ENCODE data around the gene CPPED1.
"Not testable (repeated sequence)": the region's sequence is repeated elsewhere in the genome, so short reads cannot be mapped to it uniquely, and the experiment has no call there.

CPPED1 gene

DNA sequence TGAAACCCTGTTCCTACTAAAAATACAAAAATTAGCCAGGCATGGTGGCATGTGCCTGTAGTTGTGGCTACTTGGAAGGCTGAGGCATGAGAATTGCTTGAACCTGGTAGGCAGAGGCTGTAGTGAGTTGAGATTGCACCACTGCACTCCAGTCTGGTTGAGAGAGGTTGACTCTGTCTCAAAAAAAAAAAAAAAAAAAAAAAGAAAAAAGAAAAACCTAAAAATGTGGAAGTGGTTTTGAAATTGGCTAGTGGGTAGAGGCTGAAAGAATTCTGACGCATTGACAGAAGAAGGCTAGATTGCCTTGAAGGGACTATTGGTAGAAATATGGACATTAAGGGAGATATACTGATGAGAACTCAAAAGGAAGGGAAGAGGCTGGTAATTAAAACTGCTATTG, 33.6 kb upstream of the CPPED1 start:
- POLR2A ChIA-PET: no interaction called here
- CTCF ChIA-PET: no interaction called here
- no peak for DNase-seq (ENCODE audit: extremely low spot score)
- TF ChIP-seq FOXM1 (IDR thresholded peaks at IDR 0.05; ENCODE audit: borderline replicate concordance) (no peak), LEF1 (IDR thresholded peaks at IDR 0.05; ENCODE audit: borderline replicate concordance) (no peak), ARNT (IDR thresholded peaks at IDR 0.05) (no peak), ELF4 (IDR thresholded peaks at IDR 0.05) (no peak), NFRKB (IDR thresholded peaks at IDR 0.05) (no peak), BHLHE40 (IDR thresholded peaks at IDR 0.05; ENCODE audit: borderline replicate concordance) (no peak), FOXK2 (IDR thresholded peaks at IDR 0.05) (no peak), SUZ12 (IDR thresholded peaks at IDR 0.05) (no peak)
- TF ChIP-seq, protein P1, sequence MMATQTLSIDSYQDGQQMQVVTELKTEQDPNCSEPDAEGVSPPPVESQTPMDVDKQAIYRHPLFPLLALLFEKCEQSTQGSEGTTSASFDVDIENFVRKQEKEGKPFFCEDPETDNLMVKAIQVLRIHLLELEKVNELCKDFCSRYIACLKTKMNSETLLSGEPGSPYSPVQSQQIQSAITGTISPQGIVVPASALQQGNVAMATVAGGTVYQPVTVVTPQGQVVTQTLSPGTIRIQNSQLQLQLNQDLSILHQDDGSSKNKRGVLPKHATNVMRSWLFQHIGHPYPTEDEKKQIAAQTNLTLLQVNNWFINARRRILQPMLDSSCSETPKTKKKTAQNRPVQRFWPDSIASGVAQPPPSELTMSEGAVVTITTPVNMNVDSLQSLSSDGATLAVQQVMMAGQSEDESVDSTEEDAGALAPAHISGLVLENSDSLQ (IDR thresholded peaks at IDR 0.05): no peak

DNA sequence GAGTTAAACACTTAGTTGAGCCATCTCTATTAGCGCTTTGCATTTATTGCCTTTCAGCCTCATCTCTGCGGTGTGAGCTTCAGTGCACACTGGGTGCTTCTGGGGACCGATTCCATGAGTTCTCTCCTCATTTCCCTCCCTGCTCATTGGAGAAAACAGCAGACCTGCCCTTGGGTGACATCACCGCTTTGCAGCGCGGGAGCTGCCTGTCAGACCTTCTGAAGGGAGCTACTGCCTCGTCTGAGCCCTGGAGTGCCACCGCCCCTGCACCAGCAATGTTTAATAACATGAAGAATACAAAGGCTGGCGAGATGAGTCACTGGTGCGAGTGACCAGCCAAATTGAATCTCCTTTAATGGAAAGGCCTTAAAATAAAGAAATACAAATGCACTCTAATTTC, 30.2 kb upstream of the CPPED1 start:
- ChIA-PET POLR2A (no interaction called here), CTCF (no interaction called here)
- TF ChIP-seq FOXK2 (IDR thresholded peaks at IDR 0.05) (no peak), CTBP1 (IDR thresholded peaks at IDR 0.05; ENCODE audit: borderline replicate concordance) (no peak), BHLHE40 (IDR thresholded peaks at IDR 0.05; ENCODE audit: borderline replicate concordance) (no peak), SUZ12 (IDR thresholded peaks at IDR 0.05) (no peak), L3MBTL2 (conservative IDR thresholded peaks at IDR 0.05) (no peak), LEF1 (IDR thresholded peaks at IDR 0.05; ENCODE audit: borderline replicate concordance) (no peak), ELF4 (IDR thresholded peaks at IDR 0.05) (no peak)
- peak; percentile 7 for DNase-seq (ENCODE audit: extremely low spot score)

DNA sequence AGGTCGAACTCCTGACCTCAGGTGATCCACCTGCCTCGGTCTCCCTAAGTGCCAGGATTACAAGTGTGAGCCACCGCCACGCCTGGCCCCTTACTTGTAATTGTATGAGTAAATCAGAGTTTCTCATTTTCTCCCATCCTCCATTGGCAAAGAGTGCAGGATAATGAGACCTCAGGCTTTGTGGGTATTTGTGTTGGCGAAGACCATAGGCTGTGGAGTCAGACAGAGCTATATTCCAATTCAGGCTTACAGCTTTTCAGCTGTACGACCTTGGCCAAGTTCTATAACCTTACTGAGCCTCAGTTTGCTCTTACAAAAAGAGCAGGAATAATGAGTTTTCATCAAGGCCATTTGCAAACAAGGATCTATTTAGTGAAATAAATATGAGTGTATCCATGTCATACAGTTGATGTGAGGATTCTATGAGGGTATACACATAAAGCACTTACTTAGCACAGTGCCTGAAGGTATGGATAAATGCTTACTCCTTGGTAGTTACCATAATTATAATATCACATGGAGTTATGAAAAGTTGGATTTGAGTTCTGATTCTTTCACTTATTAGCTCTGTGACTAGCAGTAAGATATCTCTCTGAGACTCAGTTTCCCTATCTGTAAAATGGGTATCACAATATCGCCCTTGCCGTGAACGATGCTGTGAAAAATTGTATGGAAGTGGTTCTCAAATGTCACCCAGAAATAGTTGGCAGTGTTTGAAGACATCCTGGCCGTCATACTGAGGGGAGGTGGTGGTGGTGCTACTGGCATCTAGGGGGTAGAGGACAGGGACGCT, 25.6 kb upstream of the CPPED1 start:
- CTCF ChIA-PET: no interaction called here
- no peak for DNase-seq (ENCODE audit: extremely low spot score)
- POLR2A ChIA-PET: no interaction called here
- no peak for TF ChIP-seq FOXM1 (IDR thresholded peaks at IDR 0.05; ENCODE audit: borderline replicate concordance)
- no peak for TF ChIP-seq HDGF (IDR thresholded peaks at IDR 0.05; ENCODE audit: borderline replicate concordance)
- TF ChIP-seq L3MBTL2 (conservative IDR thresholded peaks at IDR 0.05): no peak
- TF ChIP-seq SP1 (IDR thresholded peaks at IDR 0.05): no peak
- no peak for TF ChIP-seq NFRKB (IDR thresholded peaks at IDR 0.05)
- no peak for TF ChIP-seq FOXA1 (IDR thresholded peaks at IDR 0.05)
- TF ChIP-seq LEF1 (IDR thresholded peaks at IDR 0.05; ENCODE audit: borderline replicate concordance): no peak
- no peak for TF ChIP-seq ARNT (IDR thresholded peaks at IDR 0.05)

DNA sequence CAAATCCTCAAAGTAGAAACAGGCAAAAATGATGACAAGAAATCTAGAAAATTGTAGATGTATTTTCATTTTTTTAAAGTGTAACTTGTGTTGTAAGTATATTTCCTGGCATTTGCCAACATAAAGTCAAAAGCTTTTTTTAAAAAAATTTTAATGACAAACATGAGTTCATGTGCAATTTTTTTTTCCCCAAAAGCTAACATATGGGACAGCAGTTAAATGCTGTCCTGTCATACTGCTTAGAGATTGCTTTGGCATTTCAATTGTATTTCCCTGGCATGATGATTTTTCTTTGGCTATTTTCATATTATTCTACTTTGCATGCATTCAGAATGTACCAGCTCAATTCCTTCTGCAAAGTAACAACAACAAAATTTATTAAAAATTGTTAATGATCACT, 24.5 kb upstream of the CPPED1 start:
- DNase-seq (ENCODE audit: extremely low spot score): no peak
- TF ChIP-seq SP1 (IDR thresholded peaks at IDR 0.05) (no peak), CTBP1 (IDR thresholded peaks at IDR 0.05; ENCODE audit: borderline replicate concordance) (no peak), HDGF (IDR thresholded peaks at IDR 0.05; ENCODE audit: borderline replicate concordance) (no peak), L3MBTL2 (conservative IDR thresholded peaks at IDR 0.05) (no peak), BHLHE40 (IDR thresholded peaks at IDR 0.05; ENCODE audit: borderline replicate concordance) (no peak), LEF1 (IDR thresholded peaks at IDR 0.05; ENCODE audit: borderline replicate concordance) (no peak), TARDBP (IDR thresholded peaks at IDR 0.05) (no peak), ARNT (IDR thresholded peaks at IDR 0.05) (no peak), FOXK2 (IDR thresholded peaks at IDR 0.05) (no peak), ELF4 (IDR thresholded peaks at IDR 0.05) (no peak), SUZ12 (IDR thresholded peaks at IDR 0.05) (no peak), FOXA1 (IDR thresholded peaks at IDR 0.05) (no peak), ZNF384 (IDR thresholded peaks at IDR 0.05) (no peak), FOXM1 (IDR thresholded peaks at IDR 0.05; ENCODE audit: borderline replicate concordance) (no peak), NFRKB (IDR thresholded peaks at IDR 0.05) (no peak)
- ChIA-PET CTCF (no interaction called here), POLR2A (no interaction called here)

DNA sequence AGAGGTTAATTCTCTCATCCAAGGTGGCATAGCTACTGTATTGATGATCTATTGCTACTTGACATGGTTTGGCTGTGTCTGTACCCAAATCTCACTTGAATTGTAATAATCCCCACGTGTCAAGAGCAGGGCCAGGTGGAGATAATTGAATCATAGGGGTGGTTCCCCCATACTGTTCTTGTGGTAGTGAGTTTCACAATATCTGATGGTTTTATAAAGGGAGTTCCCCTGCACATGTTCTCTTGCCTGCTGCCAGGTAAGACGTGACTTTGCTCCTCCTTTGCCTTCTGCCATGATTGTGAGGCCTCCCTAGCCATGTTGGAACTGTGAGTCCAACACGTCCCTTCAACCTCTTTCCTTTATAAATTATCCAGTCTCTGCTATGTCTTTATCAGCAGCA, 22.9 kb upstream of the CPPED1 start:
- ChIA-PET CTCF (no interaction called here), POLR2A (no interaction called here)
- no peak for DNase-seq (ENCODE audit: extremely low spot score)
- no peak for TF ChIP-seq TARDBP (IDR thresholded peaks at IDR 0.05)
- no peak for TF ChIP-seq CTBP1 (IDR thresholded peaks at IDR 0.05; ENCODE audit: borderline replicate concordance)
- TF ChIP-seq, protein P1 (IDR thresholded peaks at IDR 0.05): no peak

DNA sequence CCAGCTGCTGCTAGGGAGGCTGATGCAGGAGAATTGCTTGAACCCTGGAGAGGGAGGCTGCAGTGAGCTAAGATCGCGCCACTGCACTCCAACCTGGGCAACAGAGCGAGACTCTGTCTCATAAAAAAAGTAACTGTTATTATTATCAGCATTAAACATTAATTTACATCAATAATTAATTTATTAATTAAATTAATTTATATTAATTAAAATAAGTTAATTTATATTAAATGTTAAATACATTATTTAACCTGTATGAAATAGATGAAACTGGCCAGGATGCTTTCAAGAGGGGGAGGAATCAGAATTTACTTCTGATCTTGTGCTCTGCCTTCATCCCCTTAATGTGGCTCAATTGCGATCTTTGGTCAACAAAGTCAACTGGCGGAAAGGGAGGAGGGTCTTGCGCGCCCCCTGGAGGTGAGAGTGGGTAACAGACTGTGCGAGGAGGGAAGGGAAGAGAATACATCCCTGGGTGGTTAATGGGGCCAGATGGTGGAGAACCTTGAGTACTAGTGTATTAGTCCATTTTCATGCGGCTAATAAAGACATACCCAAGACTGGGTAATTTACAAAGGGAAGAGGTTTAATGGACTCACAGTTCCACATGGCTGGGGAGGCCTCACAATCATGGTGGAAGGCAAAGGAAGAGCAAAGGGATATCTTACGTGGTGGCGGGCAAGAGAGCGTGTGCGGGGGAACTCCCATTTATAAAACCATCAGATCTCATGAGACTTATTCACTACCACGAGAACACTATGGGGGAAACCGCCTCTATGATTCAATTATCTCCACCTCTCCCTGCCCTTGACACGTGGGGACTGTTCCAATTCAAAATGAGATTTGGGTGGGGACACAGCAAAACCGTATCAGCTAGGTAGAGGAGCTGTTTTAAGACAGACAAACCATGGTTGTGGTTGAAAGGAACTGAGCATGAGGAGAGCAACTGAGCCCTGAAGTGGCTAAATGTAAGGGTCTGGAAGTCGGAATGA, 15.7 kb upstream of the CPPED1 start:
- ChIA-PET CTCF (no interaction called here), POLR2A (no interaction called here)
- TF ChIP-seq NFRKB (IDR thresholded peaks at IDR 0.05) (no peak), L3MBTL2 (conservative IDR thresholded peaks at IDR 0.05) (no peak), SUZ12 (IDR thresholded peaks at IDR 0.05) (no peak), LEF1 (IDR thresholded peaks at IDR 0.05; ENCODE audit: borderline replicate concordance) (no peak)
- peak; percentile 74 for DNase-seq (ENCODE audit: extremely low spot score)

DNA sequence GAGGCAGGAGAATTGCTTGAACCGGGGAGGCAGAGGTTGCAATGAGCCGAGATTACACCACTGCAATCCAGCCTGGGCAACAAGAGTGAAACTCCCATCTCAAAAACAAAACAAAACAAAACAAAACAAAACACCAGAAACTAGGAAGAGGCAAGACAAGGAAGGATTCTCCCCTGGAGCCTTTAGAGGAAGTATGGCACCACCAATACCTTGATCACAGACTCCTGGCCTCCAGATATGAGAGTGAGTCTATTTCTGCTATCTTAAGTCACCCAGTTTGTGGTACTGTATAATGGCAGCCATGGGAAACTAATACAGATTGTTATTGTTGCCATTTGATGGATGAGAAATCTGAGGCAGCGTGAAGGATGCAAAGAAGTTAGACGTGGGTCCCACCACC, 14.6 kb upstream of the CPPED1 start:
- CTCF ChIA-PET: interaction anchor here (0.6 kb wide), 1 partner anchor 360 kb away, joined by 4 read pairs; no protein-coding TSS in a partner anchor
- POLR2A ChIA-PET: interaction anchor here (1.1 kb wide), 1 partner anchor 15 kb away, joined by 3 read pairs; the partner anchor contains the start of gene CPPED1
- no peak for DNase-seq (ENCODE audit: extremely low spot score)
- TF ChIP-seq CTBP1 (IDR thresholded peaks at IDR 0.05; ENCODE audit: borderline replicate concordance): no peak

DNA sequence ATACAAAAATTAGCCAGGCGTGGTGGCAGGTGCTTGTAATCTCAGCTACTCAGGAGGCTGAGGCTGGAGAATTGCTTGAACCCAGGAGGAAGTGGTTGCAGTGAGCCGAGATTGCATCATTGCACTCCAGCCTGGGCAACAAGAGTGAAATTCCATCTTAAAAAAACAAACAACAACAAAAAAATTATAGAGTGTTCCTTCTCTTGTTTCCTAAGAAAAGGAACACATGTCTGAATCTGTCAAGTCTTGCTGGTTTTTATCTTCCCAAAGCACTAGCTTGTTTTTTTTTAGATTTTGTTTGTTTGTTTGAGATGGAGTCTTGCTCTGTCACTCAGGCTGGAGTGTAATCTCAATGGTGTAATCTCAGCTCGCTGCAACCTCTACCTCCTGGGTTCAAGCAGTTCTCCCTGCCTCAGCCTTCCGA, 13.1 kb upstream of the CPPED1 start:
- not testable (repeated sequence) for DNase-seq (ENCODE audit: extremely low spot score)

More for the DNA sequence above, 13.1 kb upstream of the CPPED1 start:
- POLR2A ChIA-PET, CTCF ChIA-PET: not testable (repeated sequence)

Measured in HEK293T (cell line).